GM12864 (cell line): ENCODE measurements around the gene CBX2.

Experiments
- DNase-seq: peaks from one replicate; pipeline ENCODE4 v3.0.0-alpha.2; 2011; ENCODE audit warnings: low read depth
- H3K4me3 ChIP-seq: 2 replicates; pipeline ENCODE4 v1.5.1; 2011; ENCODE audit warnings: mild to moderate bottlenecking, low read depth, low read length, control low read depth
- CTCF ChIP-seq: IDR thresholded peaks from 2 replicates; pipeline ENCODE4 v1.5.1; 2011; ENCODE audit warnings: low read depth, mild to moderate bottlenecking, moderate library complexity, low read length, control low read depth, inconsistent platforms; ENCODE audit errors: missing control alignments

The CBX2 gene

GRCh38 chr17:79824234-79824633 lies 46.3 kb downstream of the CBX2 start:
- H3K4me3 ChIP-seq, result no peak overlapping the region
- no peak for DNase-seq
- TF ChIP-seq CTCF, result no peak

- TF ChIP-seq CTCF, result no peak
- H3K4me3 ChIP-seq, result no peak overlapping the region
- no peak for DNase-seq
Measured at GRCh38 chr17:79824893-79825579, 47.1 kb downstream of the CBX2 start.

- H3K4me3 ChIP-seq, result no peak overlapping the region
- no peak for DNase-seq
- no peak for TF ChIP-seq CTCF
Measured at GRCh38 chr17:79825580-79825921, 47.6 kb downstream of the CBX2 start.

GRCh38 chr17:79826204-79826680 lies 48.3 kb downstream of the CBX2 start:
- TF ChIP-seq CTCF, result no peak
- no peak overlapping the region for H3K4me3 ChIP-seq
- no peak for DNase-seq

GRCh38 chr17:79826841-79827578 lies 49.1 kb downstream of the CBX2 start:
- no peak for TF ChIP-seq CTCF
- no peak for DNase-seq
- no peak overlapping the region for H3K4me3 ChIP-seq

GRCh38 chr17:79829004-79829403 lies 51.1 kb downstream of the CBX2 start:
- no peak for TF ChIP-seq CTCF
- no peak for DNase-seq
- no peak overlapping the region for H3K4me3 ChIP-seq
